H9 (cell line): ENCODE data around the gene GVQW3. TPM values are rescaled to one million over a fixed set of nuclear protein-coding genes. Genes with fewer than 3 reads are reported as not detected.

Experiments
- DNase-seq: peaks from one replicate; pipeline ENCODE4 v3.0.0-alpha.2; 2017
- H2AFZ ChIP-seq: one replicate; pipeline ENCODE4 v1.6.1; 2013; ENCODE audit warnings: mild to moderate bottlenecking, low read length, control low read depth, moderate library complexity
- H2AK5ac ChIP-seq: 2 replicates; pipeline ENCODE4 v1.6.1; 2013; ENCODE audit warnings: low read length, control low read depth, mixed read lengths; ENCODE audit not compliant: insufficient read length
- H2BK120ac ChIP-seq: one replicate; pipeline ENCODE4 v1.6.1; 2013; ENCODE audit warnings: low read depth, mild to moderate bottlenecking, low read length, control low read depth, inconsistent platforms; ENCODE audit not compliant: poor library complexity, severe bottlenecking
- H2BK12ac ChIP-seq: 2 replicates; pipeline ENCODE4 v1.6.1; 2013; ENCODE audit warnings: low read length, control low read depth, mixed read lengths, low read depth; ENCODE audit not compliant: insufficient read length
- H2BK15ac ChIP-seq: 2 replicates; pipeline ENCODE4 v1.6.1; 2013; ENCODE audit warnings: low read depth, low read length, control low read depth
- H2BK20ac ChIP-seq: one replicate; pipeline ENCODE4 v1.6.1; 2013; ENCODE audit warnings: low read depth, mild to moderate bottlenecking, low read length, control low read depth, inconsistent platforms; ENCODE audit not compliant: poor library complexity, severe bottlenecking
- H2BK5ac ChIP-seq: 2 replicates; pipeline ENCODE4 v1.6.1; 2013; ENCODE audit warnings: low read length, control low read depth, mixed read lengths; ENCODE audit not compliant: insufficient read length
- H3K14ac ChIP-seq: 2 replicates; pipeline ENCODE4 v1.6.1; 2013; ENCODE audit warnings: low read length, control low read depth; ENCODE audit not compliant: insufficient read depth
- H3K18ac ChIP-seq: 2 replicates; pipeline ENCODE4 v1.6.1; 2013; ENCODE audit warnings: low read depth, mild to moderate bottlenecking, mixed read lengths, low read length, control low read depth; ENCODE audit not compliant: insufficient read length
- H3K23ac ChIP-seq: 2 replicates; pipeline ENCODE4 v1.6.1; 2013; ENCODE audit warnings: low read length, control low read depth, mixed read lengths, low read depth; ENCODE audit not compliant: insufficient read length
- H3K23me2 ChIP-seq: 2 replicates; pipeline ENCODE4 v1.6.1; 2013; ENCODE audit warnings: low read depth, mild to moderate bottlenecking, mixed read lengths, low read length, control low read depth; ENCODE audit not compliant: insufficient read length, poor library complexity, severe bottlenecking
- H3K27ac ChIP-seq: 2 replicates; pipeline ENCODE4 v1.5.1; 2013; ENCODE audit warnings: low read length, control low read depth, mixed read lengths, low read depth; ENCODE audit not compliant: insufficient read length
- H3K27me3 ChIP-seq: 2 replicates; pipeline ENCODE4 v1.6.1; 2013; ENCODE audit warnings: low read length, control low read depth, inconsistent platforms; ENCODE audit not compliant: insufficient read depth
- H3K4ac ChIP-seq: 2 replicates; pipeline ENCODE4 v1.6.1; 2013; ENCODE audit warnings: low read depth, mild to moderate bottlenecking, control low read depth, inconsistent platforms, low read length, moderate library complexity
- H3K4me1 ChIP-seq: 2 replicates; pipeline ENCODE4 v1.6.1; 2013; ENCODE audit warnings: low read length, control low read depth, inconsistent platforms; ENCODE audit not compliant: insufficient read depth
- H3K4me2 ChIP-seq: 2 replicates; pipeline ENCODE4 v1.6.1; 2013; ENCODE audit warnings: low read length, control low read depth, mixed read lengths; ENCODE audit not compliant: insufficient read length, insufficient read depth
- H3K56ac ChIP-seq: 2 replicates; pipeline ENCODE4 v1.6.1; 2013; ENCODE audit warnings: low read depth, mild to moderate bottlenecking, mixed read lengths, low read length, control low read depth; ENCODE audit not compliant: insufficient read length
- H3K79me1 ChIP-seq: 2 replicates; pipeline ENCODE4 v1.6.1; 2013; ENCODE audit warnings: low read depth, mild to moderate bottlenecking, moderate library complexity, low read length, control low read depth, inconsistent platforms; ENCODE audit not compliant: insufficient read depth, poor library complexity, severe bottlenecking
- H3K79me2 ChIP-seq: 2 replicates; pipeline ENCODE4 v1.6.1; 2013; ENCODE audit warnings: low read length, control low read depth, inconsistent platforms; ENCODE audit not compliant: insufficient read depth
- H3K9ac ChIP-seq: 2 replicates; pipeline ENCODE4 v1.6.1; 2013; ENCODE audit warnings: low read length, control low read depth, mixed read lengths; ENCODE audit not compliant: insufficient read length; ENCODE audit errors: extremely low read depth
- H3K9me3 ChIP-seq: one replicate; pipeline ENCODE4 v1.6.1; 2013; ENCODE audit warnings: low read depth, low read length, inconsistent platforms; ENCODE audit not compliant: control insufficient read depth
- H3T11ph ChIP-seq: one replicate; pipeline ENCODE4 v1.6.1; 2013; ENCODE audit warnings: mild to moderate bottlenecking, low read length, control low read depth, inconsistent platforms
- H4K20me1 ChIP-seq: one replicate; pipeline ENCODE4 v1.6.1; 2013; ENCODE audit not compliant: control insufficient read depth, insufficient read length, insufficient read depth
- H4K5ac ChIP-seq: 2 replicates; pipeline ENCODE4 v1.6.1; 2013; ENCODE audit warnings: low read depth, mild to moderate bottlenecking, mixed read lengths, low read length, control low read depth; ENCODE audit not compliant: insufficient read length
- H4K8ac ChIP-seq: replicated peaks from 2 replicates; pipeline ENCODE4 v1.6.1; 2013; ENCODE audit warnings: low read length, control low read depth, mixed read lengths, low read depth; ENCODE audit not compliant: insufficient read length
- H4K91ac ChIP-seq: 2 replicates; pipeline ENCODE4 v1.6.1; 2013; ENCODE audit warnings: low read depth, mild to moderate bottlenecking, moderate library complexity, mixed read lengths, low read length, control low read depth; ENCODE audit not compliant: insufficient read length
- H3K27ac Mint-ChIP-seq, 3 experiments: 2 replicates in 2 of 3; 3 replicates in 1 of 3; pipeline ENCODE4 v1.8.0; 2020 to 2021; ENCODE audit warnings: mixed read lengths in 3 of 3, mild to moderate bottlenecking in 1 of 3, moderate library complexity in 1 of 3
- H3K27me3 Mint-ChIP-seq: 2 replicates; pipeline ENCODE4 v1.8.0; 2021; ENCODE audit warnings: low read depth, mild to moderate bottlenecking, moderate library complexity, mixed read lengths
- H3K36me3 Mint-ChIP-seq, 3 experiments: 2 replicates in 2 of 3; 3 replicates in 1 of 3; pipeline ENCODE4 v1.8.0; 2020 to 2021; ENCODE audit warnings: low read depth in 3 of 3, mixed read lengths in 3 of 3; ENCODE audit not compliant: insufficient read depth in 1 of 3
- H3K4me1 Mint-ChIP-seq, 2 experiments: 2 replicates each; pipeline ENCODE4 v1.8.0; 2020; ENCODE audit warnings: mixed read lengths in 2 of 2
- H3K4me3 Mint-ChIP-seq, 2 experiments: 2 replicates in 1 of 2; 3 replicates in 1 of 2; pipeline ENCODE4 v1.8.0; 2020 to 2021; ENCODE audit warnings: mild to moderate bottlenecking in 2 of 2, mixed read lengths in 2 of 2, moderate library complexity in 1 of 2
- H3K9me3 Mint-ChIP-seq, 2 experiments: 2 replicates in 1 of 2; 3 replicates in 1 of 2; pipeline ENCODE4 v1.8.0; 2020; ENCODE audit warnings: mild to moderate bottlenecking in 2 of 2, mixed read lengths in 2 of 2, moderate library complexity in 1 of 2
- WGBS: extraction: QIAGEN DNeasy Blood & Tissue Kit; methylation state at CpG from one replicate; pipeline ENCODE4 v1.1.7; 2013; ENCODE audit warnings: missing lambda C conversion rate, low lambda C conversion rate, mixed read lengths; ENCODE audit not compliant: insufficient read length; ENCODE audit errors: extremely low coverage; 5-methylcytosine and 5-hydroxymethylcytosine counted together
- total RNA-seq: library from RNA; stranded (reverse); gene quantifications from 2 replicates; pipeline ENCODE4 v1.2.1, GENCODE V29; 2021
- TF ChIP-seq, protein P1 (sequence below): fragments of 200-600 bp; sonication (generic); conservative IDR thresholded peaks from 3 replicates; pipeline ENCODE4 v1.8.0; 2021; ENCODE audit warnings: antibody characterized with exemption, mild to moderate bottlenecking

Gene GVQW3
- total RNA-seq, 1 experiment from 2014 or later, result 4.5 TPM

DNA sequence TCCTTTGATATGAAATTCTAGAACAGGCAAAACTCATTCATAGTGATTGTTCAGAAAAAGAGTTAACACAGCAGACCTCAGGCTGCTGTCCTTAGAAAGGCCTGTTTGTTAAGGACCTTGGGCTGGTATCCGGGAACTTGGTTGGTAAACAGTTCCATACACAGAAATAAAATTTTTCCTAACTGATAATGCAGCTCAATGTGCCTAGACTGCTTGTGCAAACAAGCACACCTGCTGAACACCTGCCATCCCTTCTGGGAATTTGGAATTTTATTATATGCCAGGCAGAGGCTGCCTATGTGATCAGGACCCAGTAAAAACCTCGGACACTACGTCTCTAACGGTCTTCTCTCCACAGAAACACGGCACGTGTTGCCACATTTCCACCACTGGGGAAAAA, 11.7 kb upstream of the GVQW3 start:
- H3K4me1 Mint-ChIP-seq, result peaks cover 4 to 7% of the 10 kb centered on the region in 2 experiments; a peak in 2 of 4 replicates
- H3K9me3 Mint-ChIP-seq, result no peaks in the 10 kb centered on the region
- no peak overlapping the region for H2AFZ ChIP-seq

More for the DNA sequence above, 11.7 kb upstream of the GVQW3 start:
- Histone ChIP-seq H2BK20ac (no peak overlapping the region), H3K27me3 (no peaks in the 10 kb centered on the region), H3K56ac (no peak overlapping the region), H3K4ac (no peak overlapping the region), H2BK5ac (no peak overlapping the region), H3K14ac (no peak overlapping the region), H3K79me2 (peaks cover 6% of the 10 kb centered on the region; the same call in 1 of the 2 replicates), H3K18ac (no peak overlapping the region), H4K91ac (no peak overlapping the region), H2AK5ac (no peak overlapping the region), H2BK120ac (no peak overlapping the region), H4K8ac (no peak overlapping the region), H3K23me2 (no peaks in the 10 kb centered on the region), H3K27ac (no peak overlapping the region), H3K4me1 (no peaks in the 10 kb centered on the region; the same call in 1 of the 2 replicates), H3T11ph (no peak overlapping the region), H3K9ac (no peak overlapping the region), H3K79me1 (peaks cover 2% of the 10 kb centered on the region), H4K5ac (no peak overlapping the region), H3K23ac (no peak overlapping the region), H2BK12ac (no peak overlapping the region), H3K9me3 (no peaks in the 10 kb centered on the region), H3K4me2 (no peak overlapping the region), H4K20me1 (no peaks in the 10 kb centered on the region), H2BK15ac (no peak overlapping the region)
- Mint-ChIP-seq H3K36me3 (peaks cover under 1 to 7% (median 5%) of the 10 kb centered on the region in 3 experiments; a peak in 2 of 7 replicates), H3K4me3 (no peak overlapping the region), H3K27me3 (no peaks in the 10 kb centered on the region), H3K27ac (no peak overlapping the region)
- no peak for DNase-seq
- WGBS, result no CpG with 5 or more reads among the region's 6 CpGs
- TF ChIP-seq, protein P1, sequence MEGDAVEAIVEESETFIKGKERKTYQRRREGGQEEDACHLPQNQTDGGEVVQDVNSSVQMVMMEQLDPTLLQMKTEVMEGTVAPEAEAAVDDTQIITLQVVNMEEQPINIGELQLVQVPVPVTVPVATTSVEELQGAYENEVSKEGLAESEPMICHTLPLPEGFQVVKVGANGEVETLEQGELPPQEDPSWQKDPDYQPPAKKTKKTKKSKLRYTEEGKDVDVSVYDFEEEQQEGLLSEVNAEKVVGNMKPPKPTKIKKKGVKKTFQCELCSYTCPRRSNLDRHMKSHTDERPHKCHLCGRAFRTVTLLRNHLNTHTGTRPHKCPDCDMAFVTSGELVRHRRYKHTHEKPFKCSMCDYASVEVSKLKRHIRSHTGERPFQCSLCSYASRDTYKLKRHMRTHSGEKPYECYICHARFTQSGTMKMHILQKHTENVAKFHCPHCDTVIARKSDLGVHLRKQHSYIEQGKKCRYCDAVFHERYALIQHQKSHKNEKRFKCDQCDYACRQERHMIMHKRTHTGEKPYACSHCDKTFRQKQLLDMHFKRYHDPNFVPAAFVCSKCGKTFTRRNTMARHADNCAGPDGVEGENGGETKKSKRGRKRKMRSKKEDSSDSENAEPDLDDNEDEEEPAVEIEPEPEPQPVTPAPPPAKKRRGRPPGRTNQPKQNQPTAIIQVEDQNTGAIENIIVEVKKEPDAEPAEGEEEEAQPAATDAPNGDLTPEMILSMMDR, result no peak
